NCI-H82 treated with DMSO at 0.1 percent for 48 hours (cell line): ENCODE results near the gene BAG3.
"Not testable (repeated sequence)": the region's sequence is repeated elsewhere in the genome, so short reads cannot be mapped to it uniquely, and the experiment has no call there.

Experiments
- DNase-seq: peaks from one replicate; lab custom pipeline; 2025; ENCODE audit not compliant: unreplicated experiment; lab: John Stamatoyannopoulos, UW

The BAG3 gene

DNA sequence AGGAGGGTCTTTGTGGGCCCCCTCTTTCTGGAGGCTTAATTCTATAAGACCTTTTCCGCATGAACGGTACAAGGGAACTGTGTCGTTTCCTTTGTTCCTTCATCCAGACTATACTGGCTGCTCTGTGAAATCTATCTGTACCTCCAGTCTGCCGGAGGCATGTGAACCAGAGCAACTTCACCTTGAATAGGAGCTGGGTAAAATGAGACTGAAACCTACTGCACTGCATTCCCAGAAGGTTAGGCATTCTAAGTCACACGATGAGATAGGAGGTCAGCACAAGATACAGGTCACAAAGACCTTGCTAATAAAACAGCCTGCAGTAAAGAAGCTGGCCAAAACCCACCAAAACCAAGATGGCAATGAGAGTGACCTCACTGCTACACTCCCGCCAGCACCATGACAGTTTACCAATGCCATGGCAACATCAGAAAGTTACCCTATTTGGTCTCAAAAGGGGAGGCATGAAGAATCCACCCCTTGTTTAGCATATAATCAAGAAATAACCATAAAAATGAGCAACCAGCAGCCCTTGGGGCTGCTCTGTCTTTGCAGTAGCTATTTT is 37.9 kb downstream of the BAG3 start:
- no peak for DNase-seq

DNA sequence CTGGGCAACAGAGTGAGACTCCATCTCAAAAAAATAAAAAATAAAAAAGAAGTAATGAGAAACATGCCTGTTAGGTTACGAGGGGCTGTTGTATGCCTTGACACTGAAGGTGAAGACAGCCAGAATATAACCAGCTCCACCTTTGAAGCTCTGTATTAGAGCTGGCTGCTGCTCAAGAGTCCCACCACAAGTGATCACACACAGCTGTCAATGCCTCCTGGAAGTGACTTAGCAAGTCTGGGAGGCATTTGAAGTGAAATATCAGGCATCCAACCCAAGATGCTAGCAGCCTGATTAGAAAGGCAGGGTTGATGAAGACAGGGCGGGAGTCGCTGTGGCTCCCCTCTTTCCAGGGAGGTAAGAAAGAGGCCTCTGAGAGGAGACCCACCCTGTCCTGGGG is 40.5 kb downstream of the BAG3 start:
- DNase-seq: no peak

DNA sequence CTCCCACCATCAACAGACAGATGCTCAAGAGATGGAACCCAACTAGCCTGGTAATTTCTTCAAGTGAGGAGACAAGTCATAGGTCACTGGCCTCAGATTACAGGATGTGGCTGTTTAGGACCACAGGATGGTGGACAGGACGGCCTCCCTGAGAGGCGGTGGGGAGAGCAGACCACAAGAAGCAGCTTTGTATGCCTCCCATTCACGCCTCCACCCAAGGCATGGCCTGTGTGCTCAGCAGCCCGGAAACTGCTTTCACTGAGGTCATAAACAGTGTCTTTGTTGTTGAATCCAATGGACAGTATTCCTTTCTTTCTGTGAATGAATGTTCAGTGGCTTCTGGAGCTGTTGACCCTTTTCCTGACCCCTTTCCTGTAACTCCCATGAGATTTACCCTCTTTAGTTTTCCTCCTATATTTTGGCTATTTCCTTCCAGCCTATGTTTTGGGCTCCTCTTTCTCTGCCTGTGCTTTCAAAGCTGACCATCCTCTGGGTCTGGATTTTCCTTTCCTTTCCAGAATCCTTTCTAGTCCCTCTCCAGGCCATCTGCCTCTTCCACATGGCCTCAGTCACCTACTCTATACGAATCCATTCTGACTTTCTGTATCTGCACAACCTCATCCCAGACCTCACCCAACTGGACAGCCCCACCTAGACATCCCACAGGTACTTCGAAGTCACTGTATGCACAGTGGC is 42.2 kb downstream of the BAG3 start:
- no peak for DNase-seq

DNA sequence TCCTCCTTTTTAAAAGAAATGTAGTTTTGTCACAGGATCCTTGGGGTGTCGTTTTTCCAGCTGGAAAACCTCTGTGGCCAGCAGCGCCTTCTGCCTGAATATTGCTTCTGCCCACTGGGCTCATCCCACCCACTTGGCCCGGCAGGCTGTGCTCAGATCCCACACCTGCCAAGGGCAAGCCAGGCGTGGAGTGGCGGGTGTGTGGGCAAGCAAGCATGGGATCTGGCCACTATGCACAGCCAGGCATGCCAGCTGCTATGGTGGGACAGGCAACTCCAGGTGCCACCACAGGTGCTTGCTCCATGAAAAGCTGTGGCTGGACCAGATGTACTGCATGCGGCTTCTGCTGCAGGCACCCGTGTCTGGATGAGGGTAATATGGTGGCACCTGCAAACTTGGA is 43.4 kb downstream of the BAG3 start:
- no peak for DNase-seq

DNA sequence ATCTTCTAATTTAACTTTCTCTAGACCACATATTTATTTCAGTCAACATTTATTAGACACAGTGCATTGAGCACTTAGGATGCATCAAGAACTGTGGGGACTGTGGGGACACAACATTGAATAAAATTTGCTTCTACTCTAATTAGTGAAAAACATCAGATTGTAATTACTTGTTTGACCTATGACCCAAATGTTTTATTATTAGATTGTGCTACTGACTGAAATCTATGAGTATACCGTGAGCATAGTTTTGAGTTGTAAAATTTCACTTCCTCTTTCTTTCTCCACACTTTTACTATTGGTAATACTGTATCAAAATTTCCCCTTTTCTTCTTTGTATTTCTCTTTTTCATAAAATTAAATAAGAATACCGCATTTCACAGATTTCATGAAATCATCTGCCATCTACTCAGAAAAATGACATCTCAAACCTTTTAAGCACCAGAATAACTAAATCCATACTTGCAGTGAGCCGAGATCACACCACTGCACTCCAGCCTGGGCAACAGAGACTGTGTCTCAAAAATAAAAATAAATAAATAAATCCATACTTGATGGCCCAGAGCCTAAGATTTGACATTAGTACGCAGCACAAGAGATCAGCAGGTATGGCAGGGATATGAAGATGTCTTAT is 49.3 kb downstream of the BAG3 start:
- no peak for DNase-seq

DNA sequence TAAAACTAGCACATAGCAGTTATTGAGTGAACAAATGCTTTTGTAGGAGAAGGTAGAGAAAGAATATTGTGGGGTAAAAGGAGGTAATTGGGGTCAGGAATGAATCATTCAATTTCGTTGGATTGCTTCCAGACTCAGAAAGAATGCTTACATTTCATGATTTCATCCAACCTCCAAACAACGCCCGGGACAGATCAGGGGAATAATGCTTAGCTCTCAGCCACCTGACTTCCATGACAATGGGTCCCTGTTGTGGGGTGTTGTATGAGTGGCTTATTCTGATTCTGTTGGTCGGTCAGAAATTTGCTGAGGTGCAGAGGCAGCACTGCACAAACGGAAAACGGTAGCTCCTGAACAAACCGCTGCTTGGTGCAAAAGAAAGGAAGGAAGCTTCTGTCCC is 50.7 kb downstream of the BAG3 start:
- DNase-seq: no peak

DNA sequence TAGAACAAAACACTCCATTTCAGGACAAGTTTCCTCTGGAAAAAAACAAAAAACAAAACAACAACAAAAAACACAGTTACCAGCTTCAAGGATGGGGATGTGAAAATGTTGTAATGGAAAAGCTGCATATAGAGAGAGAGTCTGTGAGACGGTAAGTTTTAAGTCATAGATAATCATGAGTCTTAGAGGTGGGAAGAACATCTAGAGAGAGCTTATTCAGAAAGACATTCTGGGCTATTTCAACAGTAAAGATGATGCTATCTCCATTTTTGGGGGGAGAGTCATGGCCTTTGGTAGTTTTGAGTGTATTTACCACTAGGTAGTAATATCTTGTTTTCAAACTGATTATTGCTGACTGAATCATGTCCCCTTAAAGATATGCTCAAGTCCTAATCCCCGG is 51.4 kb downstream of the BAG3 start:
- no peak for DNase-seq

DNA sequence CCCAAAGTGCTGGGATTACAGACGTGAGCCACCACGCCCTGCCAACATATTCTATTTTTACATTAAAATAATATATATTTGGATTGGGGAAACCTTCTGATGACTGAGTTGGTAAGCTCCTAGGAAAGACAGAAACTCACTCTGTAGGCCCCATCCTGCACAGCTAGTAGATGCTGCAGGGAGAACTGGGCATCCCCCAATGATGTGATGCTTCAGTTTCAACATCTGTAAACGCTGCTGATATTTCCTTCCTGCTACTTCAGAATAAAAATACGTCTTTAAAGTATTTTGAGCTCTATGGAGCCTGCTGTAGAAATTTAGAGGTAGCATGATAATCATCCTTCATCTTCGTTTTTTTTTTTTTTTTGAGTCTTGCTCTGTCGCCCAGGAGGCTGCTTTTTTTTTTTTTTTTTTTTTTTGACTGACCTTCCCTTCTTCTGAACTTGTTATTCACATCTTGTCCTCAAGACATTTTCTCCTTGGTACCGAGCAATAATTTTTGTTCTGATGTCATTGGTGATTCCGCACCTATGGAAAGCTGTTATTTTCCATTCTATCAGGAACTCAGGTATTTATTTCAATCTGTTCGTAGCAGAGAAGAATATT is 52.8 kb downstream of the BAG3 start:
- no peak for DNase-seq

DNA sequence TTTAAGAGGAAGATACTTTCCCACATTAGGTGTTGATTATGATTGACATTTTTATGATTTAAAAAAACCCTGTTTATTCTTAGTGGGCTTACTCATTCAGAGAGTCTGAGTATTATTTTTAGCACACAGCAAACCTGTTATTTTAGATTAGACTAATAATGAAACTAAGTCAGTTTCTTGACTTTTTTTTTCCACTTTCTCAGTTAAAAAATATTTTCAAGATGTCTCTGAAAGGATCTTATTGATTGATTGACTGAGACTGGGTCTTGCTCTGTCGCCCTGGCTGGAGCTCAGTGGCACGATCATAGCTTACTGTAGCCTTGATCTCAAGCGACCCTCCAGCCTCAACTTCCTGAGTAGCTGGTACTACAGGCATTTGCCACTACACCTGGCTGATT is 54.3 kb downstream of the BAG3 start:
- DNase-seq: no peak

DNA sequence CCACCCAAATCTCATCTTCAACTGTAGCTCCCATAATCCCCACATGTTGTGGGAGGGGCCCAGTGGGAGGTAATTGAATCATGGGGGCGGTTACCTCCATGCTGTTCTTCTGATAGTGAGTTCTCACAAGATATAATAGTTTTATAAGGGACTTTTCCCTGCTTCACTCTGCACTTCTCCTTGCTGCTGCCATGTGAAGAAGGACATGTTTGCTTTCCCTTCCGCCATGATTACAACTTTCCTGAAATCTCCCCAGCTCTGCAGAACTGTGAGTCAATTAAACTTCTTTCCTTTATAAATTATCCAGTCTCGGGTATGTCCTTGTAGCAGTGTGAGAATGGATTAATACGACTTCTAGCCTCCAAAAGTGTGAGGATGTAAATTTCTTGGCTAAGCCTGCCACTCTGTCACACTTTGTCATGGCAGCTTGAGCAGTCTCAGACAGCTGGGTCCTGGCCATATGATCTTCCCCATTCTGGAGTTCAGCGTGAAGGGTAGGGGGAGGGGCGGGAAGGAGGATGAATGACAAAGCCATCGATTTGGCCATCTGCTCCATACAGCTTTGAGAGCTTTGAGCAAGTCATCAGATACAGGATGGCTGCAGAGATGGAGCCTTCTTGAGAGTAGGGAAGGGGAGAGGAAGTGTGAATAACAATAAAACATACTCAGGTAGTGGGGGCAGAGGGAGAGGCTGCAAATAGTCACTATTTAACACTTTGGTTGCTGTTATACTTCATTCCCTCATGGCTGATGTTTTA is 55.5 kb downstream of the BAG3 start:
- peak; percentile 93 for DNase-seq

DNA sequence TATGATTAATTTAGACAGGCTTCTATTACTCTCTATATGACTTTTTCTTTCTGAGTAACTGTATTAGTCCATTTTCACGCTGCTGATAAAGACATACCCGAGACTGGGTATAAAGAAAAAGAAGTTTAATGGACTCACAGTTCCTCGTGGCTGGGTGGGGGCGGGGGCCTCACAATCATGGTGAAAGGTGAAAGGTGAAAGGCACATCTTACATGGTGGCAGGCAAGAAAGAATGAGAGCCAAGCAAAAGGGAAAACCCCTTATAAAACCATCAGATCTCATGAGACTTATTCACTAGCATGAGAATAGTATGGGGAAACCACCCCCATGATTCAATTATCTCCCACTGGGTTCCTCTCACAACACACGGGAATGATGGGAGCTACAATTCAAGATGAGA is 56.2 kb downstream of the BAG3 start:
- not testable (repeated sequence) for DNase-seq

DNA sequence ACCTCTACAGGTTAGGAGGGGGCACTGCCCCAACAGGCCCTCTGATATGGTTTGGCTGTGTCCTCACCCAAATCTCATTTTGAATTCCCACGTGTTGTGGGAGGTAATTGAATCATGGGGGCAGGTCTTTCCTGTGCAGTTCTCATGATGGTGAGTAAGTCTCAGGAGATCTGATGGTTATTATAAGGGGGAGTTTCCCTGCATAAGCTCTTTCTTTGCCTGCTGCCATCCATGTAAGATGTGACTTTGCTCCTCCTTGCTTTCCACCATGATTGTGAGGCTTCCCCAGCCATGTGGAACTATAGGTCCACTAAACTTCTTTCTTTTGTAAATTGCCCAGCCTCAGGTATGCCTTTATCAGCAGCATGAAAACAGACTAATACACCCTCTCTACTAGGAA is 59.8 kb downstream of the BAG3 start:
- not testable (repeated sequence) for DNase-seq

DNA sequence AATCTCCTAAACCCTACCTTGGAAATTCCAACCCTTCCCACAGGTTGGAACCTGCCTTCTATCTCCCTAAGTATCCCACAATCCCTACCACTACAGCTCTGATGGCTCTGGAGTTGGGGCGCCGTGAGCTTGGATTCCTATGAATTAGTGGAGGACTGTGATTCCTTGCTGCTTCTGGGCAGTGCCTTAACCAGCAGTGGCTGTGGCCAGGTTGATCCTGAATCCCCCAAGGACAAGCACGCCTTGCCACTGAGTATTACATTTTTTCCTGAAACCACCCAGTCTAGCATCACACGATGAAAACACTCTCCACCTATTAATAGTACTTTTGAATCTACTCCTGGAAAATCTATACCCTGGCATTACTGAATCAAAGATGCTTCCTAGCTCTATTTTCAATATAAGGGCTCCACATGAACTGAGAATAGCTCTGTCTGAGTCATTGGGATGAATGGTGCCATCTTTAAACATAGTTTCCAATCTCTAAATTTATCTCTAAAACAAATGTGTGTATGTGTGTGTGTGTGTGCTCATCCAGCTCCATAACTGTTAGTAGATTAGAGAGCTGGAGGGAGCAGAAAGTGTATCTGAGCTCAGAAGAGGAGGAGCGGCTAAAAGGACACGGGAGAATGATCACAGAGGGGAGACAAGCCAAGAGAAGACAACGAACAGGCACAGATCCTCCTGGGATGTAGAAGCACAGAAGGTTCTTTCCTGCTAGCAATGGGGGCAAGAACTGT is 62.7 kb downstream of the BAG3 start:
- DNase-seq: no peak

DNA sequence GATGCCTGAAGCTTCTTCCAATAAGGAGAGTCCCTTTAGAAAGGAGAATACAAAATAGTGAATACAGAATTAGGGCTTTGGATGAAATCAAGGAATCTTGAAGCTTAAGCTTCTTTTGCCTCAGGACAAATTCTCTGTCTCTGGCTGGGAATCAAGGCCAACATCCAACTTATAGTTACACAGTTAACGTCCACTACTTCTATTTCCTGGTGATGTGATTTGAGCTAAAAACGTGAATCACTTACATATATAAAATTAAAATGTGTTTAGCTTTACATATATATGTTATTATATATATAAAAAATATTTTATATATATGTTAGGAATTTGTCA is 63.3 kb downstream of the BAG3 start:
- no peak for DNase-seq

DNA sequence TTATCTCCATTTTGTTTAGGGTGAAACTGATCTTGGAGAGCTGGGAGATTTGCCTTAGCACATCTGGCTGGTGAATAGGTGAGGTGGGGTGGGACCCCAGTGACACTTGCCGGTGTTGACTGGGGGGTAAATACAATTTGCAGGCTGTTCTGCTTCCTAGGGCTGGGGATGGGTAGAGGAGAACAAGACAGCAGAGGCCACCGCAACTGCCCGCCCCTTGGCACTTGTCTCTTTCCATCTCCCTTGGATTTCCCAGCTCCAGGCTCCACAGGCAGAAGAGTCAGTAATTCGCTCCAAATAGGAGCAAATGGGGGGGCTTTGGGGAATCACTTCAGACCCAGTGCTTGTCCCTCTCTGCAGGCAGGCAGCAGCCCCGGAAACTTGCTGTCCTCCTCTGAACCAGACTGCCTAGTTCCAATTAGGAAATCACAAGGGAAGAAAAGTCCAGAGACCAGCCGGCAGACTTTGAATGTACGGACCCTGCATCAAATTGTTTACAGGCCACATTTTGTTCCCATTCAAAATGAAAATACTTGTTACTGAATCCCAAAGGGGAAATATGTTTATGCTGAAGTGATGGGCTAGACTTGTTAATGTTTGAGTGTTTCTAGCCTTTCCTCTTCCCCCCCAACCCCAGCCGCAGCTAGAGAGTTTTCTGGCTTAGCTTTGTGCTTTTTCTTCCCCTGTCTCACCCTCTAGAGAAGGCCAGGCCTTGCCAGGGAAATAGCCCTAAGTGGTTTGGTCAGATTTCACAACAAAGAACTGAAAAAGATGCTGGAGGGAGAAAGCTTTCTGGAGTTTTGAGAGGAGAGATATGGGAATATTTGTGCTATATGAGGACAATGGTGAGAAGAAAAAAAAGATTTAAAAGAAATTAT is 64.7 kb downstream of the BAG3 start:
- DNase-seq: no peak

DNA sequence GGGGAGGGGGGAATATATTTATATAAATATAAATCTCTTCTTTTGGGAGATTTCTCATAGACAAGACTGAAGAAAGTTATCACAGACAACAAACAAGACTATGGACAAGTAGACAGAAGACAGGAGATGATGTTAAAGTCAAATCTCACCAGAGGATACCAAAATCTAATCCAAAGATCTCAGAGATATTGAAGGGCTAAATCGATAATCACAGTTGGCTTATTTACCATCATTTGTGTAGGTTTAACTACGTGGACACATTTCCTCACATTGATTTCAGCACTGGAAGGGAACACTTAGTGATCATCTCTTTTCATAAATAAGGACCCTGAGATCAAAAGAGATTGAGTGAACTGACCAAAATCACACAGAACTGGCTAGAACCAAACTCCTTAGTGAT is 72.0 kb downstream of the BAG3 start:
- DNase-seq: no peak

DNA sequence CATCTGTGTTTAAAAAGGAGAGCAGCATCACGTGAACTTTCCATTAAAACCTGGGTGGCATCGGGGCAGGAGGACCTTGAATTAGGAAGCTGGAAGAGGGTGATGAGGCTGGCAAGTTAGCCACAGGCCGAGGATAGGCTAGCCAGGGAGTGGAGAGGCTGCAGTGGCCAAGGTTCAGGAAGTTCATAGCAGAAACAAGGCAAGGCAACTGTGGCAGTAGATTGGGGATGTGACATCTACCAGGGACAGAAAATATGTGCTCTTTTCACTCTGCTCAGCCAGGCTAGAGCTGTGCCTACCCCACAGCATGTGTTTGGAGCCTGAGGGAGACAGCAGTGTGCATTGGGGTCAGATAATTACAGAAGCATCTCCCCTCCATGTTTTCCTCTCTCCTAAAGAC is 72.4 kb downstream of the BAG3 start:
- DNase-seq: no peak

DNA sequence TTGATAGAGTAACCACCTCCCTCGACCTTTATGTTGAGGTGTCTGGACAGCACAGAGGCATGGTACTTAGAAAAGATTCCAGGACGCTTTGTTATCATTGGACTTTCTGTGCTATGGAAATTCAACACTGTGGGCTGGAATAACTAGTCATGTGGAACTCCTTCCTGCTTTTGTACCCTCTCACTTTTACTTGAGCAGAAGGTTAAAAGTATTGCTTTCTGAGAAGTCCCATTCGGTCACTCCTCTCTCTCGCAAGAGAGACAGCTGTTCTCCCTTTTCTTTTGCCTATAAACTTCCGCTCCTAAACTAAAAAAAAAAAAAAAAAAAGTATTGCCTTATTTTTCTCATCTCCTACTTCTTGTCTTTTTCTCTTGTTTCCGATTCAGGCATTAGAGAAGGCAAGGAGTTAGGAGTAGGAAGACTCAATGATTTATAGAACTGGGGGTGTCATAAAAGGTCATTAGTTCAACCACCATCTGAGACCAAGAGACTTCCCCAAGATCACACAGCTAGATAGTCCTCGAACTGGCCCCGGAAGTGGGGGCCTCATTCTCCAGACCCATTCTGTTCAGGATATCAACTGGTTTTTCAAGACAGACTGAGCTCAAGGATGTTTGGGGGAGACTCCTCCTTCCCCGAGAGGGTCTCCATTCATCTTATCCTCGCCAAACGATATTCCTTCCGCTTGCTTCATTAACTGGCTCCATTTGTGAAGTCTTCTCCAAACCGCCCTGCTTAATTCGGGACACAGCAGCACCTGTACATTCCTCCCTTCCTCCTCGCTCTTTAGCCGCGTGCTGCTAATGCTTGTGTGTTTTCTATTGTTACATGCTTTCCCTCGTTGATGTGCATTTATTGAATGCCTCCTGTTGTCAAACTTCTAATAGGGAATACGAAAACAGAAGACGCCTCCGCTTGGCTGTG is 73.7 kb downstream of the BAG3 start:
- no peak for DNase-seq

DNA sequence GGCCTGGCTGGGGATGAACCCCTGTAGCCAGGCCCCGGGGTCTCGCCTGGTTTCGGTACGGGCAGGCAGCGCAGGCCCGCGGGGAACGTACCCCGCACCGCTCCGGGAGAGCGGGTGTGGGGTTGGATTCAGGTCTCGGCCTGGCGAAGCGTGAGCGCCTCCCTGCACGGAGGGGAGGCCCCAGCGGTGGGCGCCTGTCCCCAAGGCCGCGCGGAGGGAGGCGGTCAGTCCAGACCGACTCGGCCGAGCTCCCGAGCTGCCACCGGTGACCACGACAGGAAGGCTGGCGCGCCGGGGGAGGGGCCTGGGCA is 74.3 kb downstream of the BAG3 start:
- no peak for DNase-seq
